ENCODE measurements around the gene SH3TC1.

Gene SH3TC1

DNA sequence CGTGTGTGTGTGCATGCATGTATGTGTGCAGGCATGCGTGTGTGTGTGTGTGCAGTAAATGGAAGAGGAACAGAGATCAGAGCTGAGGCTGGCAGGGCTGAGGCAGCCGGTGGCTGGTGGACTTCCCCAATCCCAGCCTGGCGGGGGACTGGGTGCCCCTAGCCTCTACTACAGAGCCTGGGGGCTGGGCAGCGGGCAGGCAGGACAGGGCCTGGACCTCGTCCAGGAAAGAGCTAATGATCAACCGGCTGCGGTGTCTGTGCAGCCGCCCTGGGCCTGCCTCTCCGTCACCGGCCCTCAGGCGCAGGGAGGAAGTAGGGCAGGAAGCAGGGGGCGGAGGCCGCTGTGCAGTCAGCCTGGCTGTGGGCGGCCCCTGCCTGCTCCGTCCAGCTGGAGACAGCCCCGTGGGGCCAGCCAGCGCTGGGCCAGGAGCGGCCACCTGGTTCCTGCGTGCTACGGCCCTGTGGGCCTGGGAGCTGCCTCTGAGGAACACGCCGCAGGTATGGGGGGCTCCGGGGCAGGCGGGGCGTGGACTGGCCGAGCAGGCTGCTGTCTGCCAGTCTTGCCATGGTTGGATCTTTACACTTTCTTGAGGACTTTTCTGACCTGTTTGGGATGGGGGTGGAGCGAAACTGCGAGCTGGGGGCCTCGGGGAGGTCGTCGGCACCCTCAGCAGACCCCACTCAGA, at the start of gene SH3TC1:
Gene SH3TC1 (plus strand): TSS at position 385 of the 688 bp plus-strand sequence. CDS start 5,905 bp downstream, outside the sequence.
- peak; percentile 92 for DNase-seq

- DNase-seq, result no peak
Measured at GRCh38 chr4:8149664-8150063, 49.4 kb upstream of the SH3TC1 start.

GRCh38 chr4:8150152-8151090, 48.7 kb upstream of the SH3TC1 start:
- DNase-seq, result no peak

DNA sequence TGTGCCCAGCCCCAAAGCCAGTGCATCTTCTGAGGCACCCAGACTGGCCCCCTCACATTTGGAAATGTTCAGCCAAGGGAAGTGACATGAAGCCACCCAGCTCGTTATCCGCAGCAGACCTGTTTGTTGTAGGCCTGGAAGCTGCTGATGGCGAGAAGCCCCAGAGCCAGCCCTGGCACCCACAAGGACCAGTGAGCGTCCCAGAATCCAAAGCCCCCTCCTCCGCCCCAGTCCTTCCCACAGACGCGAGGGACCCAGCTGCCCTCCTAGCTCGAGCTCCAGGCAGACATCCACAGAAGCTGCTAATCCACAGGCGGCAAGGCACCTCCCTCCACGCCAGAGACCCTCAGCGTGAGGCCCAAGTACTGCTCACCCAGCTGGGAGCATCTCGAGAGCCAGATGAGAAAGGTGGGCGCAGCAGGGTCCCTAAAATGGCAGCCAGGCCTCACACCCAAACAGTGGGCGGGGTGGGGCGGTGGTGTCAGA, 47.9 kb upstream of the SH3TC1 start:
- no peak for DNase-seq

DNA sequence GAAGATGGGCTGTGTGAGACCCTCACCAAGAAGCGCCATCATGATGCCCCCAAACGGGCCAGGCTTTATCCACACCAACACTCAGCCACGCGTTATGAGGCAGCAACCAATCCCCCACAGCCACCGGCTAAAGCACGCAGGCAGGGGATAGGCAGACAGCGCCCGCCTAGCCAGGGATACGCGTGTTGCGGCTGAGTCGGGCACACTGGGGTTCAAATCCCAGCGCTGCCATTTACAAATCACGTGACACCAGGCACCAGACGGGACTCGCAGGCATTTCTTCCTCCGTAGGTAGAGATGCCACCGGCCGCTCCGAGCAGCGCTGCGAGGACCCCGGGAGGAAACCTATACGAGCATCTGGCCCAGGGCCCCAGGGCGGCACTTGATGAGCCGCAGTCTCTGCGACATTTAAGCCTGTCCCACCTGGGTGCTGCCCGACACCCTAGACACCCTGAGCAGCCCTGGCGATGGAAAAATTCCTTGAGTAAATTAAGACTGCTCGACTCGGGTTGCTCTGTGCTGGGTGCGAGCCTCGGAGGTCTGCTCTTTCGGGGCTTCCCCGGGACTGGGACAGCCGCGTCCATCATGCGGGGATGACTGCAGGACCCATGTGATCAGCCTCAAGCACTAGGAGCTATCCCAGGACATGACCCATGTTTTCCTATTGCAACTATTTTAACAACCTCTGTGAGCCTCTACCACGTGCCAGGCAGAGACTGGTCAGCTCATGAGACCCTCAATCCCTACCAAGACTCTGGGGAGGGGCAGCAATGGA, 46.8 kb upstream of the SH3TC1 start:
- no peak for DNase-seq

- DNase-seq, result no peak
Measured at GRCh38 chr4:8152865-8153257, 46.2 kb upstream of the SH3TC1 start.

- no peak for DNase-seq
Measured at GRCh38 chr4:8153441-8153840, 45.6 kb upstream of the SH3TC1 start.

GRCh38 chr4:8155048-8155447, 44.0 kb upstream of the SH3TC1 start:
- no peak for DNase-seq

GRCh38 chr4:8155660-8156421, 43.2 kb upstream of the SH3TC1 start:
- DNase-seq, result no peak

GRCh38 chr4:8156617-8157016, 42.5 kb upstream of the SH3TC1 start:
- no peak for DNase-seq

DNA sequence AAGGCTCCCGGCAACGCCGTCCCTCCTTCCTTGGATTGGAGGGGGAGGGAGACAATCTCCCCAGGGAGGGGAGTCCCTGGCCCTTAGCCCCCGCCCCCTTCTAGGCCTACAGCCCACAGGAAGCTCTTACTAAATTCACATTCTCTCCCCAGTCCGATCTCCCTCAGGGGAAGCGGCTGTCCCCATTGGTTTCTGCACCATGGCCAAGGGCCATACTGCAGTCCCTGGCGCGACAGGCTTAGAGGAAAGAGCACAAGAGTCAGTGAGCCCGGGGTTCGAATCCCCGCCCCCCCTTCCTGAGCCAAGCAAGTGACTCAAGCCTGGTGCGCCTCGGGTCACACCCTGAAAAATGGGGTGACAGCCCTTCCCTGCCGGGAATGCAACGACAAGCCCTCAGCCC, 41.6 kb upstream of the SH3TC1 start:
- no peak for DNase-seq

DNA sequence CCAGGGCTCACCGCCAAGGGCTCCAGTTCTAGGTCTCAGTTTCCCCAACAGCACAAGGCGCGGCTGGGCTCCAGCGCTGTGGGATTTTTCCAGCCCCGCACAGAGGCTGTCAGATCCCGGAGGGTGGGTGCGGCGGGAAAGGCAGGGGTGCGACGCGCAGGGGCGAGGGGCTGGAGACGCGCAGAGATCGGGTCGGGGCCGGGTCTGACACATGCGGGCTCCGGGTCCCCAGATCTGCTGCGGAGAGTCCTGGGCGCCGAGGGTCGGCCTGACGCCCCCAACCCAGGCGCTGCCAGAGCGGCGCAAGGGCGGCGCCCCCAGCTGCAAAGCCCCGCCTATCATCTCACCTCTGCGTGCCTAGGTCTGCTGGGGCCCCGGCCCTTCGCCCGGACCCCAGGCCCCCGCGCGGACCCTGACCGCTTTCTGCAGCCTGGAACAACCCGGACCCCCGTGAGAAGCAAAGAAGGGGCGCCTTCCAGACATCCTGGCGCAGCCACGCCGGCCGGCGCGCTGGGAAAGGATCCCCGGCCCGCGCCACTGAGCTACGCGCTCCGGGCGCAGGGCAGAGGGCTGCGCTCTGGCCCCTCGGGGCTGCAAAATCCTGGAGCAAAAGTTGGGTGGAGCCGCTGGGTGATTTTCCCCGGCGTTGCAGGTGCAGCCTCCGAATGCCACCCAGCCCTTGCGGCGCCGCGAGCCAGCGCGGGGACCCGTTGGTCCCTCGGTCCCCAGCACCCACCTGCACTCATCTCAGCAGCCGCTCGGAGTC, 41.0 kb upstream of the SH3TC1 start:
- no peak for DNase-seq

DNA sequence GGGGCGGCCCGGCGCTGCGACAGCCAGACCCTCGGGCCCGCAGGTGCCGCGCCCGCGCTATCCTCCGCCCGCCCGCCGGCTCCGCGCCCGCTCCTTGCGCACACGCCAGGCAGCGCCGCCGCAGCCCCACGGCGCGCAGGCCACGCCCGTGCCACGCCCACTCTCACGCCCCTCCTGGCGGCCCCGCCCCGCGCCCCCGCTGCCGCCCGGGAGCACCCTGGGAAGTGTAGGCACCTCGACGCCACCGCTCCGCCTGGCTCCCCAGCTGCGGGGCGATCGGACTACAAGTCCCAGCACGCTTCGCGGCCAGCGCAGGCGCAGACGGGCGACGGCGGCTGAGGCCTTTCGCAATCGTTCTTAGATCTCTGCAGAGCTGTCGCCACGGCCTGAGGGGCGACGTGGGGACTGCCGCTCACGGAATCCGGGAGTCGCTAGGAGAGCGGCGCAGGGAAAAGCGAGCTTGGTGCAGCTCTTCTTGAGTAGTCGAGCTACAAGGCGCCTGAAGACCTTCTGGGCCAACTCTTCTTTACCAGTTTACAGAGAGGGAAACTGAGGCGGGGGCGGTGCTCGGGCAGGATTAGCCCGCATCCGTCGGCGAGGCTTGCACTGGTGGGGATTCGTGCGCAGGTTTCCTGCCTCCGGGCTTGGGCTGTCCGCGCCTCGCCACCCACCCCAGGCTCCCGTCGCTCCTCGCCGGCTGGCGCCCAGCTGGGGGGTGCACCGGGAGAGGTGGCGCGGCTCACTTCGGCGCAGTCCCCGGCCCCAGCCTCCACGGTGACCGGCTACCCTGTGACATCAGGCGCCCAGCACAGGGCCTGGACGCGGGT, 40.2 kb upstream of the SH3TC1 start, which contains the start of gene ABLIM2:
Gene ABLIM2 (minus strand): TSS at position 104 of the 827 bp plus-strand sequence. CDS start 124 bp downstream, outside the sequence.
- DNase-seq, result peak; percentile 99

- no peak for DNase-seq
Measured at GRCh38 chr4:8159537-8160232, 39.4 kb upstream of the SH3TC1 start.

DNA sequence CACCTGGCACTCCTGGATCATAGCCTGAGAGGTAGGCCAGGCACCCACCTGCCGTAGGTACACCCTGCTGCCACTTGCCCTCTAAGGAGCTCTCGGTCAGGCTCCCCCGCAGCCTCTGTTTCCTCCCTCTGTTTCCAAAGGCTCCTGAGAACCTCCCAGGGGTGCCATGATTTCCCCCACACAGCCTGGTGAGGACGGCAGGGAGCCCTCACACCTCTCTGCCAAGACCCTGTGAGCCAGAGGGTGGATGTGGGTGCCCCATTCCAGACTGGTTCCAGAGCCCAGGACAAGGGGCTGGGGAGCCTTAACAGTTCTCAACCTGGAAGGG, 38.9 kb upstream of the SH3TC1 start:
- no peak for DNase-seq

DNA sequence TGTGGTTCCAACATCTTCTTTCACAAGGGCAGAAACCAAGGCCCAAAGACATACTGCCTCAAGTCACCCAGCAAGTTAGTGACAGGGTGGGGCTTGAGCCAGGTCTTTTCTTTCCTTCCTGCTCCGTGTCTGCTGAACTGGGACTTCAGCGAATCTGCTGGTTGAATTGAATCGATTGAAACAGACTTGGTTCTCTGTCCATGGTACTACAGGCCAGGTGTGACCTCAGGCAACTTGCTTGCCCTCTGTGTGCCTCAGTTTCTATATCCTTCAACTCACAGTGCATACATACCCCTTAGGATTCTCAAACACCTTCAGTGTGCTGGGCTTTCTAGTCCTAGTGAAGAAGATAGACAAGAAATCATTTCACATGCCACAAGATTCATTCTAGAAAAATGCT, 38.5 kb upstream of the SH3TC1 start:
- no peak for DNase-seq

DNA sequence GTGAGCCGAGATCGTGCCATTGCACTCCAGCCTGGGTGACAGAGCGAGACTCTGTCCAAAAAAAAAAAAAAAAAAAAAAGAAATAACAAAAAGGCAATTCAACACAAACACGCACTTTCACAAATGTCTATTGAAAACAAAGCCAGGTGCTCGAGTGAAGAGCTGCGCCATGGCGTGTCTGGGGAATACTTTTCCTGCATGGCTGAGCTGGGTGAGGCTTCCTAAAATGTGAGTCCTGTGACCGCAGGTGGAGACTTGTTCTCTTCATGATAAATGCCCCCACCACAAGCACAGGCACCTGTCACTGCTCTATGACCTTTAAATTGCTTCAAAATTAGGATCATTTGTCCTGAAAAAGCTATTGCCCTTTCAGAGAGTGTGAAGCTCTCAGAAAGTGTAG, 36.5 kb upstream of the SH3TC1 start:
- no peak for DNase-seq

DNA sequence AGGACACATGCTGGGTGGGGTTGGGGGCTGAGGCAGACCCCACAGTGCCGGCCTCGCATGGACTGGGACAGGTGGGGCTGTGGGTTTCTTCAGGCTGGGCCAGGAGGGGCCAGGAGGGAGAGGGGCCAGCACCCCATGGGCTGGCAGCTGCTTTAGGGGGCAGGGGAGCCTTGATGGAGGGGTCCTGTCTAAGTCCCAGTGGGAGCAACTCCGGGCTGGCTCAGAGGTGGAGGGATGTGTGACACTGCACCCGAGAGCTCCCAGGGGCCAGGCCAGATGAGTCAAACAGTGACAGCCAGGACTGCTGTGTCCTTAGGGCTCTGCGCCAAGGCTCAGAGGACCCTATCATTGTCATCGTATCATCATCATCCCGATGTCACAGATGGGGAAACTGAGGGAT, 36.1 kb upstream of the SH3TC1 start:
- no peak for DNase-seq

- no peak for DNase-seq
Measured at GRCh38 chr4:8163436-8164193, 35.5 kb upstream of the SH3TC1 start.
